ENCODE data around the gene KIAA1217. TPM values are rescaled to one million over a fixed set of nuclear protein-coding genes. Genes with fewer than 3 reads are reported as not detected.

KIAA1217 gene
- total RNA-seq, 1 experiment from 2014 or later = 18.6 TPM

GRCh38 chr10:24255115-24255880, 46.4 kb downstream of the KIAA1217 start:
- DNase-seq = peak; percentile 57
- H2BK15ac ChIP-seq (ENCODE audit: low read depth, low read length) = no peak overlapping the region
- H2BK12ac ChIP-seq (ENCODE audit: insufficient read length, low read depth, low read length) = no peak overlapping the region
- Mint-ChIP-seq H3K27me3 (ENCODE audit: low read depth) (no peaks in the 10 kb centered on the region), H3K9me3 (no peaks in the 10 kb centered on the region), H3K4me1 (peaks cover 63 to 65% of the 10 kb centered on the region in 2 experiments), H3K27ac (peak overlapping the region; percentile 44 to 97 (median 86); a peak in 5 of 7 replicates), H3K4me3 (peak overlapping the region; percentile 42 to 67; a peak in 4 of 5 replicates), H3K36me3 (ENCODE audit: insufficient read depth in 1 of 3, low read depth in 3 of 3) (no peaks in the 10 kb centered on the region)
- no peak overlapping the region for H3K14ac ChIP-seq (ENCODE audit: insufficient read depth, low read length)
- no peak overlapping the region for H4K91ac ChIP-seq (ENCODE audit: insufficient read length, low read depth, low read length)
- H3K79me1 ChIP-seq (ENCODE audit: insufficient read depth, low read depth, low read length, poor library complexity, severe bottlenecking) = no peaks in the 10 kb centered on the region
- no CpG with 5 or more reads among the region's 14 CpGs for WGBS (ENCODE audit: extremely low coverage, insufficient read length, low lambda C conversion rate)
- H3K9ac ChIP-seq (ENCODE audit: extremely low read depth, insufficient read length, low read length) = no peak overlapping the region
- H3T11ph ChIP-seq (ENCODE audit: low read length) = no peak overlapping the region
- H3K27me3 ChIP-seq (ENCODE audit: insufficient read depth, low read length) = no peaks in the 10 kb centered on the region
- H2BK120ac ChIP-seq (ENCODE audit: low read depth, low read length, poor library complexity, severe bottlenecking) = no peak overlapping the region
- no peak for TF ChIP-seq CTCF (conservative IDR thresholded peaks at IDR 0.05)
- H3K18ac ChIP-seq (ENCODE audit: insufficient read length, low read depth, low read length) = no peak overlapping the region
- H2AK5ac ChIP-seq (ENCODE audit: insufficient read length, low read length) = no peak overlapping the region
- H4K20me1 ChIP-seq (ENCODE audit: control insufficient read depth, insufficient read depth, insufficient read length) = no peaks in the 10 kb centered on the region
- no peaks in the 10 kb centered on the region for H3K23me2 ChIP-seq (ENCODE audit: insufficient read length, low read depth, low read length, poor library complexity, severe bottlenecking)
- no peak overlapping the region for H3K23ac ChIP-seq (ENCODE audit: insufficient read length, low read depth, low read length)
- H3K4ac ChIP-seq (ENCODE audit: low read depth, low read length) = no peak overlapping the region
- H3K4me1 ChIP-seq (ENCODE audit: insufficient read depth, low read length) = peaks cover 4% of the 10 kb centered on the region; the same call in 1 of the 2 replicates
- H2AFZ ChIP-seq (ENCODE audit: low read length) = no peak overlapping the region
- H2BK20ac ChIP-seq (ENCODE audit: low read depth, low read length, poor library complexity, severe bottlenecking) = no peak overlapping the region
- H3K27ac ChIP-seq (ENCODE audit: insufficient read length, low read depth, low read length) = no peak overlapping the region
- no peak overlapping the region for H4K5ac ChIP-seq (ENCODE audit: insufficient read length, low read depth, low read length)
- no peaks in the 10 kb centered on the region for H3K9me3 ChIP-seq (ENCODE audit: control insufficient read depth, low read depth, low read length)
- H2BK5ac ChIP-seq (ENCODE audit: insufficient read length, low read length) = no peak overlapping the region
- H4K8ac ChIP-seq (replicated peaks; ENCODE audit: insufficient read length, low read depth, low read length) = no peak overlapping the region
- 0 out of 2 replicates have a peak, but pooled peaks cover 1% of the 10 kb centered on the region for H3K79me2 ChIP-seq (ENCODE audit: insufficient read depth, low read length)
- H3K4me2 ChIP-seq (ENCODE audit: insufficient read depth, insufficient read length, low read length) = no peak overlapping the region
- no peak overlapping the region for H3K56ac ChIP-seq (ENCODE audit: insufficient read length, low read depth, low read length)

Measured in H9 (cell line).